GM04503 (cell line): Measurements from ENCODE around the gene OR6B2.
"Not testable (repeated sequence)": the region's sequence is repeated elsewhere in the genome, so short reads cannot be mapped to it uniquely, and the experiment has no call there.

ENCODE experiments used
- DNase-seq: peaks from one replicate; pipeline ENCODE4 v3.0.0-alpha.2; 2012; ENCODE audit warnings: low read depth

The OR6B2 gene

DNA sequence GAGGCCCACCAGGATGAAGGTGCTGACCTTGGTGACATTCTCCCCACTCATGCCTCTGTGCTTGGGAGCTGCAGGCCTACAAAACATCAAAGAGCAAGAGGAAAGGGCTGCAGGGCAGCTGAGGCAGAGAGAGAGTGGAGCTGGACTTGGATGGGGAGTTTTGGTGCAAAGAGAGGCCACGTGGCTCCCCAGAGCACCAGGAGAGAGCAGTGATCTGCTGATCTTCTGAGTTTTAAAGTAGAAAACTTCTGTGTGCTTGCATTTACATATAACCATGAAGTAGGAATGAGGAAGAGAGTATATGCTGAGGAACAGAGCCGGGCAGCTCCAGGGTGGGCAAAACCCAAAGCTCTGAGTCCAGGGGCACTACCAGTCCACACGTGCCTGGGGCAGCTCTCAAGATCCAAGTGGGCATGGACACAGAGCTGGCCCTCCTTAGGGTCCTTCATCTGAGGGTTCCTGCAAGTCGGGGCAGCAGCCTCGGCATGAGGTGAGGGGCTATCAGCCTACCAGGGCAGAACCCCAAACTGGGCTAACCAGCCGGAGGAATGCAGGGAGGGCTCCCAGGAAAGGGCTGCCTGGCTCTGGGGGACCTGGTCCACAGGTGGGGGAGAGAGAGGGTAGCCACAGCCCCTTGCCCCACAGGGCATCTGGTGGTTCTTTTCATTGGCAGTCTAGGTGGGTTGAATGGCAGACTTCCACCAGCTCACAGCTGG lies at the start of gene OR6B2:
OR6B2 (minus strand) TSS at position 51 of the 716 bp plus-strand sequence; CDS start at position 51, 0 bp downstream.
- no peak for DNase-seq

DNA sequence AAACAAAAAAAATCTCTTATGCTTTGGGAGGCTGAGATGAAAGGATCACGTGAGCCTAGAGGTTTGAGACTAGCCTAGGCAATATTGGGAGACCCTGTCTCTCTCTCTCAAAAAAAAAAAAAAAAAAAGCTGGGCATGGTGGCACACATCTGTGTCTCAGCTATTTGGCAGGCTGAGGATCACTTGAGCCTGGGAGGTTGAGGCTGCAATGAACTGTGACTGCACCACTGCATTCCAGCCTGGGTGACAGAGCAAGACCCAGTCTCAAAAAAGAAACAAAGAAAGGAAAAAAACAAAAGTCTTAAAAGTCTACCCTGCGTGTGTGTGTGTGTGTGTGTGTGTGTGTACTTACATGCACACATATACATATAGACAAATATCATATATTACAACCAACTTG lies 48.4 kb upstream of the OR6B2 start:
- no peak for DNase-seq

GRCh38 chr2:240077442-240077841 lies 47.2 kb upstream of the OR6B2 start:
- no peak for DNase-seq

GRCh38 chr2:240074545-240074944 lies 44.3 kb upstream of the OR6B2 start:
- DNase-seq = no peak

DNA sequence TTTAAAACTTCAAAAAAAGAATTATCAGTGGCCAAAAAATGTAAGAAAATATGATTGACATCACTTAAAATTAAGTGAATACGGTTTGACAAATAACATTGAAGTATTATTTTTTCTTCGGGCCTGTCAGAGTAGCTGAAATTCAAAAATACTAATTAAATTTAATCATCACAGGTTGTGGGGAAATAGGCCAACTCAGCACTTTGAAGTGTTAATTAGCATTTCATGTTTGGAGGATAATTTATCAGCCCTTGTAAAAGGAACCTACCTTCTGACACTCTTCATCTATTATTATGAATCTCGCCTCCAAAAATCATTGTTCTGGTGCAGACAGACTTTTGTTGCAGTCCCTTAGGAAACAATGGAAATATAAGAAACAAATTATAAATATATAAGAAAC lies 40.7 kb upstream of the OR6B2 start:
- DNase-seq = no peak

DNA sequence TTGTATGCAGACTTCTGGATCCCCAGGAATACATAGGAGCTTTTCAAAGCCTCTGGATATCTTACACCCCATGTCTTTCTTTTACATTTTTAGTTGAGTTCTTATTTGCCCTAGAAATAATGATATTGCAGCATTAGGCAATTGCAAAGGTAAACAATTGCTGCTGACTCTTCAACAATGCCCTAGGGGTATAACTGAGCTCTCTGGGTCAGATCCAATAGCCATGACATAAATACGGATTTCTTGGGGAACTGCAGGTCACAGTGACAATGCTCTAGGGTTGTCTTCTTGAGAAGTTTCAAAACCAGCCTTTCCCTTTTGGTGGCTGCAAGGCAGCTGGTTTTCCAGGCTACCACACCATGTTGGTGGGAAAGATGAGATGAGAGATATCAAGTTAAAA lies 39.6 kb upstream of the OR6B2 start:
- DNase-seq = no peak

DNA sequence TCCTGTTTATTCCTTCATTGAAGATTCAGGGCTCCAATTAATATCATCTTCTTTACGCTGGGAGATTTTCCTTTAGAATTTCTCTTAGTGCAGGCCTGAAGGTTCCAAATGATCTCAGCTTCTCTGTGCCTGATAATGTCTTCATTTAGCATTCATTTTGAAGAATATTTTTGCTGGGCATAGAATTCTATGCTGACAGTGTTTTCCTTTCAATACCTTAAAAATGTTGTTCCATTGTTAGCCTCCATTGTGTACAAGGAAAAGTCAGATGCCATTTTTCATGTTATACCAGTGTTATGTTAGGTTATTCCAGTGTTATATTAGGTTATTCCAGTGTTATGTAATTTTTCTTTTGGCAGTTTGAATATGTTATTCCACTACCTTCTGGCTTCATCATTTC lies 38.0 kb upstream of the OR6B2 start:
- no peak for DNase-seq

GRCh38 chr2:240066489-240066888 lies 36.3 kb upstream of the OR6B2 start:
- DNase-seq = no peak

- no peak for DNase-seq
Measured at GRCh38 chr2:240064898-240065297, 34.7 kb upstream of the OR6B2 start.

GRCh38 chr2:240060977-240061591 lies 30.9 kb upstream of the OR6B2 start:
- DNase-seq = no peak

DNA sequence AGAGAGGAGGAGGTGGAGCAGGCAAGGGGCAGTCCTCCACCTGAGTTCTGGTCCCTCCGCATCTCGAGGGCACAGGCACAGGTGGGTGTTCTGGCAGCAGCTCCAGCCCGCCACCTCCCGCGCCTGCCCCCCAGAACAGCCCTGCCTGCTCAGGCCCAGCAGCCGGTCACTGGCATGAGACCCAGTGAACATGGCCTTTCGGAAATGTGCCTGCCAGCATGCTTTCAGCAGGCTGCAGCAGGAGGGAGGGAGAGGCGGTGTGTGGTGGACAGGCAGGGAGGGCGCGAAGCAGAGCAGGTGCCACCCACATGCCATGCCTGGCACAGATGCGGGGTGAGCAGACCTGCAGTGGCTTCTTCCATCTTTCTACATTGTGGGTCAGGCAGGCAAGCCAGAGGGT lies 26.4 kb upstream of the OR6B2 start:
- no peak for DNase-seq

DNA sequence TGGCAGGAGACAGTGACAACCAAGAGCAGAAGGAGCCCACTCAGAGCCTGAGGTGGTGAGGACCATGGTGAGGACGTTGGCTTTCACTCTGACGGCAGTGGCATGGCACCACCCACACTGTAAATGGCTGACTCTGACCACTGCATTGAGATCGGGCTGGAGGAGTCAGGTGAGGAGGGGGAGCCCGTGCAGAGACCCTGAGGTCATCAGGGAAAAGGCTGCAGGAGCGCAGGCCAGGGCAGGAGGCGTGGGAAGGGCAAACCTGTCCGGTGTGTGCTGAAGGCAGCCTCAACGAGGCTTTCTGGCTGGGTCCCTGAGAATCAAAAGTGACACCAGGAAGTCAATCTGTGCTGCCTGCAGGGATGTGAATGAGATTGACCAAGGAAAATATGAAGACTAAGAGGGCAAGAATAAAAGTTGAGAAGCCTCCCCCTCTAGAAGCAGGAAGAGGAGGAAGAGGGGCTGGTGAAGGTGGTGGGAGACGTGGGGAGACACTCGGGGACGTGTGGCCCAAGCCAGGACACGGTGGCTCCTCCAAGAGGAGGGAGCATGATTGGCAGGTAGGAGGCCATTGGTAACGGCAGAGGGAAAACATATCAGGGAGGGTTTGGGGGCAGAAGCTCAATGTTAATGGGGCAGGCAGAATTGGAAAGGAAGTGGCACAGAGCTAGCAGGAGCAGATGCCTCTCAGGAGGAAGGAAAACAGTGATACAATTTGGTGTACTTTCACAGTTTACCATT lies 25.1 kb upstream of the OR6B2 start:
- DNase-seq = no peak

GRCh38 chr2:240053173-240054155 lies 23.2 kb upstream of the OR6B2 start, which contains the start of gene OR6B3:
Gene OR6B3 (minus strand): TSS chr2:240053521.
- DNase-seq = no peak

DNA sequence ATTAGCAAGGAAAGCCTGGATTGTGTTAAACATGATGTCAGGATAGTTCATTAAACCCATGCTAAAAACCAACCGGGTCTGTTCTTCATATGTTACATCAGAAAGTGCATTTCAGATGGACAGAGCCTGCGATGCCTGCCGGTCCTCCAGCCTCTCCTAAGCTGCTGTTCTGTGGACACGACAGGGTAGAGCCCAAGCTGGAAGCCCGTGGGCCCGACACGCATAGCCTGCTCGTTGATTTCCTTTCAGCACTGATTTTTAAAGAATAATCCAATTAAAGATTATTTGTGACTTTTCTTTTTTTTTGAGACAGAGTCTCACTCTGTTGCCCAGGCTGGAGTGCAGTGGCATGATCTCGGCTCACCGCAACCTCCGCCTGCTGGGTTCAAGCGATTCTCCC lies 22.3 kb upstream of the OR6B2 start:
- no peak for DNase-seq

GRCh38 chr2:240051697-240052096 lies 21.5 kb upstream of the OR6B2 start:
- no peak for DNase-seq

- DNase-seq = no peak
Measured at GRCh38 chr2:240050278-240050677, 20.0 kb upstream of the OR6B2 start.

- DNase-seq = no peak
Measured at GRCh38 chr2:240048237-240048636, 18.0 kb upstream of the OR6B2 start.

DNA sequence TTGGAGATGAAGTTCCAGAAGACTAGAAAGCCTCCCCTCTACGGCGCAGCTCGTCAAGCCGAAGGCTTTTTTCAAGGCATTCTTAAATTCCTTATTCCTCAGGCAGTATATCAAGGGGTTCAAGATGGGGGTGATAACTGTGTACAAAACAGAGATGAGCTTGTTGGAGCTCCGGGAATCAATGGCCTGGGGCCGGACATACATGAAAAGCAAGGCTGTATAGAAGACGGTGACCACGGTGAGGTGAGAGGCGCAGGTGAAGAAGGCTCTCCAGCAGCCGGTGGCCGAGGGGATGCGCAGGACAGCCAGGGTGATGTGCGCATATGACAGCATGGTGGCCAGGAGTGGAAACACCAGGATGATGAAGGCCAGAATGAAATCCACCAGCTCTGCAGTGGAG lies 14.9 kb upstream of the OR6B2 start:
- DNase-seq = no peak

- not testable (repeated sequence) for DNase-seq
Measured at GRCh38 chr2:240044096-240044495, 13.9 kb upstream of the OR6B2 start.

DNA sequence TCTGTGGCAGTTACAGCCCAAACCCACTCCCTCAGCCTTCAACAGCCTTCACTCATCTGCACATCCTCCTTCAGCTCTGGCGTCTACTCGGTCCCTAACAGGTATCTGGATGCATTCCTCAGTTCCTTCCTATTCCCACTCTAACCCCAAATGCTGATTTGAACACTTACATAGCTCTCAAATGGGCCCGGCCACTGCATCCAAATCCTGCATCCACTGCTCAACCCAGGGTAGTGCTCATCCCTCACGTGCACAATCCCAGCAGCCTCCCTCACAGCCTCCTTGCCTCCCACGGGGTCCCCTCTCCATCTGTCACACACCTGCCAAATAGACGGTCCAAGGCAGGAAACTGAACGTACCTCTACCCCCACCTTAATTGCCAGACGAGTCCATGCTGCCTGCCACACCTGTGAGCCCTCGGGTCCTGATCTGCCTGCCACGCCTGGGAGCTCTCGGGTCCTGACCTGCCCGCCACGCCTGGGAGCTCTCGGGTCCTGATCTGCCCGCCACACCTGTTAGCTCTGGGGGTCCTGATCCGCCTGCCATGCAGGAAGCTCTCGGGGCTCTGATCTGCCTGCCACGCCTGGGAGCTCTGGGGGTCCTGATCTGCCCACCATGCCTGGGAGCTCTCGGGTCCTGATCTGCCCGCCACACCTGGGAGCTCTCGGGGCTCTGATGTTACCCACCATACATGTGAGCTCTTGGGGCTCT lies 13.2 kb upstream of the OR6B2 start:
- DNase-seq = no peak

DNA sequence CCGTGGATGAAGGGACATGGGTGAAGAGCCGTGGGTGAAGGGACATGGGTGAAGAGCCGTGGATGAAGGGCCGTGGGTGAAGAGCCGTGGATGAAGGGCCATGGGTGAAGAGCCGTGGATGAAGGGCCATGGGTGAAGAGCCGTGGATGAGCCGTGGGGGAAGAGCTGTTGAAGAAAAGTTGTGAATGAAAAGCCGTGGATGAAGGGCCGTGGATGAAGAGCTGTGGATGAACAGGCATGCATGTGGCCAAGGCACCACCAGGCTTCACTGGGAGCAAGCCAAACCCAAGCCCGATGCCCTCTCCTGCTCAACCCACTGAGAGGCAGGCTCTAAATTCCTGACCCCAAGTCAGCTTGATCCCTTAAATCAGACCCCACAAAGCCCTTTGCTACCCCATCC lies 12.5 kb upstream of the OR6B2 start:
- no peak for DNase-seq
